DND-41 (cell line): ENCODE results near the gene OSBPL10.

Experiments used
- ATAC-seq: fragments of 200-7000 bp; cut with Tn5 transposase; 3 replicates; pipeline ENCODE4 v1.9.1; 2021; ENCODE audit warnings: low read depth; ENCODE audit not compliant: insufficient read depth
- DNase-seq: peaks from one replicate; pipeline ENCODE4 v3.0.0-alpha.2; 2020
- H2AFZ ChIP-seq: 2 replicates; pipeline ENCODE4 v1.6.0; 2012; ENCODE audit warnings: low read depth, low read length
- H3K27ac ChIP-seq: 2 replicates; pipeline ENCODE4 v1.5.1; 2012; ENCODE audit warnings: low read length, inconsistent platforms
- H3K27me3 ChIP-seq: fragments of 200-600 bp; sonication (generic); 2 replicates; pipeline ENCODE4 v1.6.0; 2012; ENCODE audit warnings: low read length, mild to moderate bottlenecking, inconsistent platforms; ENCODE audit not compliant: insufficient read depth, poor library complexity
- H3K36me3 ChIP-seq: 2 replicates; pipeline ENCODE4 v1.5.1; 2012; ENCODE audit warnings: low read length, inconsistent platforms; ENCODE audit not compliant: insufficient read depth
- H3K4me1 ChIP-seq: 2 replicates; pipeline ENCODE4 v1.5.1; 2012; ENCODE audit warnings: mild to moderate bottlenecking, low read length; ENCODE audit not compliant: insufficient read depth
- H3K4me2 ChIP-seq: 2 replicates; pipeline ENCODE4 v1.6.0; 2012; ENCODE audit warnings: mild to moderate bottlenecking, moderate library complexity, low read length, inconsistent platforms; ENCODE audit not compliant: insufficient read depth
- H3K4me3 ChIP-seq, 2 experiments: fragments of 200-600 bp in 1 of 2; shearing (Covaris generic) in 1 of 2; 2 replicates each; pipeline ENCODE4 v1.5.1; 2012 to 2016; ENCODE audit warnings: inconsistent platforms in 2 of 2, low read length in 2 of 2, mild to moderate bottlenecking in 2 of 2, low read depth in 1 of 2, moderate library complexity in 1 of 2
- H3K79me2 ChIP-seq: 2 replicates; pipeline ENCODE4 v1.6.0; 2012; ENCODE audit warnings: low read length, inconsistent platforms; ENCODE audit not compliant: insufficient read depth
- H3K9ac ChIP-seq: 2 replicates; pipeline ENCODE4 v1.6.0; 2012; ENCODE audit warnings: low read depth, mild to moderate bottlenecking, inconsistent platforms, low read length, moderate library complexity
- H3K9me3 ChIP-seq: 2 replicates; pipeline ENCODE4 v1.5.1; 2012; ENCODE audit warnings: low read length, moderate library complexity, mild to moderate bottlenecking, inconsistent platforms; ENCODE audit not compliant: insufficient read depth, severe bottlenecking
- H4K20me1 ChIP-seq: 2 replicates; pipeline ENCODE4 v1.6.0; 2012; ENCODE audit warnings: low read length; ENCODE audit not compliant: insufficient read depth
- EZH2 ChIP-seq: IDR thresholded peaks from 3 replicates; pipeline ENCODE4 v1.6.1; 2012; ENCODE audit warnings: borderline replicate concordance, low read depth, mild to moderate bottlenecking, moderate library complexity, low read length, inconsistent platforms; ENCODE audit not compliant: severe bottlenecking
- TF ChIP-seq, protein P1 (sequence below): IDR thresholded peaks from 2 replicates; pipeline ENCODE4 v1.5.1; 2012; ENCODE audit warnings: borderline replicate concordance, low read length, moderate library complexity, mild to moderate bottlenecking; ENCODE audit not compliant: poor library complexity, severe bottlenecking; ENCODE audit errors: extremely low read depth

The OSBPL10 gene

DNA sequence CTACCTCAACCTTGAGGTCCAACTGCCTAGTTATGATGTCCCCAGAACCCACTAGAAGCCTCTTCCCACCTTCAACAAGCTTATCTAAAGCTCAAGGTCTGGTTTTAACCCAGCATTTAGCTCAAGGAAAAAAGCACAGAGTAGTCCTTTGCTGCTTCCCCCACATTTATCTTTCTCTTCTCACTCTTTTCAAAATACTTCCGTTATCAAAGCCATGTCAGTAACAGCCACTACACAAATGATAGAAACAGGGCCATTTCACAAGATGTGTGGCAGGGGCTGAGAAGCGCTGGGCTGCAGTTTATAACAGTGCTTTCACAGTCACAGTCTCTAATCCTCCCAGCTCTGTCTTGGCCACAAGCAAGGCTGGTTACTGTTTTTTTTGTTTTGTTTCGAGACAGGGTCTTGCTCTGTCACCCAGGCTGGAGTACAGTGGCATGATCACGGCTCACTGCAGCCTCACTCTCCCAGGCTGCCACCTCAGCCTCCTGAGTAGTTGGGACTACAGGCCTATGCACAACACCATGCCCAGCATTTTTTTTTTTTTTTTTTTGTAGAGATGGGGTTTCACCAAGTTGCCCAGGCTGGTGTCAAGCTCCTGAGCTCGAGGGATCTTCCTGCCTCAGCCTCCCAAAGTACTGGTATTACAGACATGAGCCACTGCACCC lies 218.8 kb downstream of the OSBPL10 start:
- Histone ChIP-seq H3K27ac (no peak overlapping the region), H3K79me2 (no peaks in the 10 kb centered on the region), H3K9ac (no peak overlapping the region), H3K36me3 (no peaks in the 10 kb centered on the region), H3K9me3 (no peaks in the 10 kb centered on the region), H3K4me1 (no peaks in the 10 kb centered on the region), H2AFZ (no peak overlapping the region), H3K27me3 (no peaks in the 10 kb centered on the region), H3K4me3 (no peak overlapping the region), H3K4me2 (no peak overlapping the region), H4K20me1 (no peaks in the 10 kb centered on the region)
- 0 out of 3 replicates have a peak, but pooled peaks have one; percentile 9 for ATAC-seq
- no peak for DNase-seq
- no peak for TF ChIP-seq EZH2
- TF ChIP-seq, protein P1, sequence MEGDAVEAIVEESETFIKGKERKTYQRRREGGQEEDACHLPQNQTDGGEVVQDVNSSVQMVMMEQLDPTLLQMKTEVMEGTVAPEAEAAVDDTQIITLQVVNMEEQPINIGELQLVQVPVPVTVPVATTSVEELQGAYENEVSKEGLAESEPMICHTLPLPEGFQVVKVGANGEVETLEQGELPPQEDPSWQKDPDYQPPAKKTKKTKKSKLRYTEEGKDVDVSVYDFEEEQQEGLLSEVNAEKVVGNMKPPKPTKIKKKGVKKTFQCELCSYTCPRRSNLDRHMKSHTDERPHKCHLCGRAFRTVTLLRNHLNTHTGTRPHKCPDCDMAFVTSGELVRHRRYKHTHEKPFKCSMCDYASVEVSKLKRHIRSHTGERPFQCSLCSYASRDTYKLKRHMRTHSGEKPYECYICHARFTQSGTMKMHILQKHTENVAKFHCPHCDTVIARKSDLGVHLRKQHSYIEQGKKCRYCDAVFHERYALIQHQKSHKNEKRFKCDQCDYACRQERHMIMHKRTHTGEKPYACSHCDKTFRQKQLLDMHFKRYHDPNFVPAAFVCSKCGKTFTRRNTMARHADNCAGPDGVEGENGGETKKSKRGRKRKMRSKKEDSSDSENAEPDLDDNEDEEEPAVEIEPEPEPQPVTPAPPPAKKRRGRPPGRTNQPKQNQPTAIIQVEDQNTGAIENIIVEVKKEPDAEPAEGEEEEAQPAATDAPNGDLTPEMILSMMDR: no peak

DNA sequence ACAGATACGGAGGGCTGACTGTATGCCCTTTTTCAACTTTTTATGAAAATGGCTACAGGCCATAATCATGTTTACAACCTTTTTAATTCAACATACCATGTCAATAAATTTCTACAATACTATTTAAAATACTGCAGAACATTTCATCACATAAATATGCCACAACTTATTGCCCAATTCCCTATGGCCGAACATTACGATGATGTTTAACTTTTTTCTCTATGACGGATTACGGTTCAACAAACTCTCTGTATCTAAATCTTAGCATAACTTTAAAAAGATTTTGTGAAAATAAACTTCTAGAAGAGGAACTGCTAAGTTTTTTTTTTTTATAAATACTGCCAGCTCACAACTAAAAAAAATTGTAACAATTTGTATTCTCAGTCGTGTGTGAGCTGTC lies 220.4 kb downstream of the OSBPL10 start:
- Histone ChIP-seq H3K27ac (no peak overlapping the region), H4K20me1 (no peaks in the 10 kb centered on the region), H3K4me2 (no peak overlapping the region), H3K36me3 (no peaks in the 10 kb centered on the region), H3K4me1 (peaks cover 8% of the 10 kb centered on the region), H3K9me3 (no peaks in the 10 kb centered on the region), H2AFZ (no peak overlapping the region), H3K27me3 (no peaks in the 10 kb centered on the region), H3K79me2 (no peaks in the 10 kb centered on the region), H3K9ac (no peak overlapping the region), H3K4me3 (no peak overlapping the region)
- ATAC-seq (no peak), DNase-seq (no peak)
- TF ChIP-seq, protein P1: no peak
- no peak for TF ChIP-seq EZH2

DNA sequence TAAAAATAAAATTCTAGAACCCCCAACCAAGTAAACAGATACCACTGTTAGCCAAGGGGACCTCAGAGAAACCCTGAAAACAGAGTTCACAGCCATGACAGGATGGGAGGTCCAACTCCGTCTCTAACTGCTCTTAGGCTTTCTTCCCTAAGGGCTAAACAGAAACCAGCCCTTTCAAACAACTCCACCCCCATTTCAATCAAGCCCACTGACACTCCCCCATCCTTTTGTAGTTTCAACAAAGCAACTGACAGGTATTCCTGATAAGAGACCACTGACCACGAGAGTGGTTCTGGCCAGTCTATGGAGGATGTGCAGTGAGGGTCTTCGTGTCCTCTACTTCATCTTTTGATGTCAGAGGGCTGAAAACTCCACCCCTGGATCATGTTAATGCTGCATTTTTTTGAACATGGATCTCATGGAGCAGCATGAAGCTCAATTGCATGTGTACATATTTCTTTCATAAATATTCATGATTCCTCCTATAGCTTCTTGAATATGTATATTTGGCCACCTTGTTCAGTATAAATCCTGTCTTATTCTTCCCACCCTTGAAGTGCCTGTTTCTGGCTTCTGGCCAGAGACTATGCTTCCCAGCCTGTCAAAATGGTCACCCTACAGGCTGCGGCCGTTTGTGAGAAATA lies 222.6 kb downstream of the OSBPL10 start:
- Histone ChIP-seq H3K79me2 (no peaks in the 10 kb centered on the region), H3K4me3 (no peak overlapping the region), H3K9ac (no peak overlapping the region), H3K4me1 (peaks cover 8% of the 10 kb centered on the region), H2AFZ (no peak overlapping the region), H3K27me3 (no peaks in the 10 kb centered on the region), H4K20me1 (no peaks in the 10 kb centered on the region), H3K4me2 (no peak overlapping the region), H3K27ac (no peak overlapping the region), H3K9me3 (no peaks in the 10 kb centered on the region), H3K36me3 (no peaks in the 10 kb centered on the region)
- no peak for ATAC-seq
- no peak for TF ChIP-seq EZH2
- TF ChIP-seq, protein P1: no peak
- DNase-seq: no peak
